Loucy (cell line): ENCODE results near the gene GCFC2.

Source experiments
- CTCF ChIP-seq: fragments of 200-600 bp; sonication (generic); conservative IDR thresholded peaks from 2 replicates; pipeline ENCODE4 v1.5.1; 2014; ENCODE audit warnings: mild to moderate bottlenecking, antibody characterized with exemption, low read length
- EZH2phosphoT487 ChIP-seq: fragments of 200-600 bp; IDR thresholded peaks from 2 replicates; pipeline ENCODE4 v1.6.1; 2018; ENCODE audit warnings: antibody characterized with exemption, mild to moderate bottlenecking, moderate library complexity, borderline replicate concordance

DNA sequence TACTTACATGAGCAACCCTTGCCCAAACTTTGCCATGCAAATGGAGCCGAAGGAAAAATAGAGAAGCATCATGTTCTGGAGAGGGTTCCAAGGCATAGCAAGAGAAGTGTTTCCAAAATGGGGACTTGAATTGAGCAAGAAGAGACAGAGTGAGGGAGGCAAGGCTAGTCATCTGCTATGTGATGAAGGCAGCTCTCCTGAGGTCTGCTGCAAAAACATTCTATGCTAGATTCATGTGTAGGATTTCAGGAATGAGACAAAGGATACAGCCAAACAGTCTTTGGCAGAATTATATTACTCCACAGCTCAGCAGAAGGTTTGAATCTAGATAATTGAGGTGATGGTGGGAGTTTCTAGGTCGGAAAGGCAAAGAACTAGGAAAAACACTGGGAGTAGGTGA is 88.2 kb downstream of the GCFC2 start:
- TF ChIP-seq CTCF (no peak), EZH2phosphoT487 (no peak)
